ENCODE measurements around the gene SUCLG1. TPM values are rescaled to one million over a fixed set of nuclear protein-coding genes. Genes with fewer than 3 reads are reported as not detected.

SUCLG1 gene
- total RNA-seq, 4 donors from 2014 or later: 61.1 to 96.8 (median 92.6) TPM

GRCh38 chr2:84395820-84396219 is 63.3 kb downstream of the SUCLG1 start:
- intact Hi-C loops (cut with DNase I): no loop called here
- no peaks in the 10 kb centered on the region for H3K27me3 ChIP-seq
- H3K9me3 ChIP-seq: no peaks in the 10 kb centered on the region
- TF ChIP-seq CTCF (IDR thresholded peaks at IDR 0.05) (no peak), POLR2AphosphoS5 (IDR thresholded peaks at IDR 0.05) (no peak), EP300 (IDR thresholded peaks at IDR 0.05) (no peak), POLR2A (IDR thresholded peaks at IDR 0.05; ENCODE audit: low read depth) (no peak)
- 43% methylated on average over 3 of the region's 3 CpGs for WGBS
- no peak overlapping the region for H3K4me3 ChIP-seq
- no peaks in the 10 kb centered on the region for H3K36me3 ChIP-seq
- H3K27ac ChIP-seq (replicated peaks in 1 of 4): no peak overlapping the region
- no peaks in the 10 kb centered on the region for H3K4me1 ChIP-seq
- DNase-seq (ENCODE audit: extremely low spot score): no peak

- Histone ChIP-seq H3K36me3 (no peaks in the 10 kb centered on the region), H3K27me3 (no peaks in the 10 kb centered on the region), H3K4me1 (no peaks in the 10 kb centered on the region), H3K4me3 (no peak overlapping the region), H3K9me3 (no peaks in the 10 kb centered on the region), H3K27ac (replicated peaks in 1 of 4) (no peak overlapping the region)
- TF ChIP-seq POLR2A (IDR thresholded peaks at IDR 0.05; ENCODE audit: low read depth) (no peak), EP300 (IDR thresholded peaks at IDR 0.05) (no peak), POLR2AphosphoS5 (IDR thresholded peaks at IDR 0.05) (no peak), CTCF (IDR thresholded peaks at IDR 0.05) (no peak)
- WGBS: 32% methylated on average over 2 of the region's 2 CpGs
- DNase-seq (ENCODE audit: extremely low spot score): no peak
- intact Hi-C loops (cut with DNase I): no loop called here
Measured at GRCh38 chr2:84394628-84395027, 64.5 kb downstream of the SUCLG1 start.

GRCh38 chr2:84393829-84394228 is 65.3 kb downstream of the SUCLG1 start:
- Histone ChIP-seq H3K27ac (replicated peaks in 1 of 4) (no peak overlapping the region), H3K27me3 (no peaks in the 10 kb centered on the region), H3K4me3 (no peak overlapping the region), H3K4me1 (no peaks in the 10 kb centered on the region), H3K9me3 (no peaks in the 10 kb centered on the region), H3K36me3 (no peaks in the 10 kb centered on the region)
- TF ChIP-seq CTCF (IDR thresholded peaks at IDR 0.05) (no peak), POLR2AphosphoS5 (IDR thresholded peaks at IDR 0.05) (no peak), POLR2A (IDR thresholded peaks at IDR 0.05; ENCODE audit: low read depth) (no peak), EP300 (IDR thresholded peaks at IDR 0.05) (no peak)
- no peak for DNase-seq (ENCODE audit: extremely low spot score)
- intact Hi-C loops (cut with DNase I): no loop called here

GRCh38 chr2:84389794-84390193 is 69.3 kb downstream of the SUCLG1 start:
- Histone ChIP-seq H3K4me1 (no peaks in the 10 kb centered on the region), H3K27ac (replicated peaks in 1 of 4) (no peak overlapping the region), H3K9me3 (no peaks in the 10 kb centered on the region), H3K36me3 (no peaks in the 10 kb centered on the region), H3K27me3 (no peaks in the 10 kb centered on the region), H3K4me3 (no peak overlapping the region)
- intact Hi-C loops (cut with DNase I): no loop called here
- WGBS: no CpG with 5 or more reads among the region's 1 CpG
- DNase-seq (ENCODE audit: extremely low spot score): no peak
- no peak for TF ChIP-seq EP300 (IDR thresholded peaks at IDR 0.05)
- no peak for TF ChIP-seq POLR2A (IDR thresholded peaks at IDR 0.05; ENCODE audit: low read depth)
- TF ChIP-seq POLR2AphosphoS5 (IDR thresholded peaks at IDR 0.05): no peak
- no peak for TF ChIP-seq CTCF (IDR thresholded peaks at IDR 0.05)

GRCh38 chr2:84388921-84389490 is 70.1 kb downstream of the SUCLG1 start:
- DNase-seq (ENCODE audit: extremely low spot score): no peak
- Histone ChIP-seq H3K4me1 (no peaks in the 10 kb centered on the region), H3K9me3 (no peaks in the 10 kb centered on the region), H3K36me3 (no peaks in the 10 kb centered on the region), H3K4me3 (no peak overlapping the region), H3K27ac (replicated peaks in 1 of 4) (no peak overlapping the region), H3K27me3 (no peaks in the 10 kb centered on the region)
- no peak for TF ChIP-seq EP300 (IDR thresholded peaks at IDR 0.05)
- TF ChIP-seq POLR2A (IDR thresholded peaks at IDR 0.05; ENCODE audit: low read depth): no peak
- no peak for TF ChIP-seq CTCF (IDR thresholded peaks at IDR 0.05)
- TF ChIP-seq POLR2AphosphoS5 (IDR thresholded peaks at IDR 0.05): no peak
- intact Hi-C loops (cut with DNase I): no loop called here
- 83% methylated on average over 7 of the region's 9 CpGs for WGBS

All from esophagus muscularis mucosa (tissue), 4 donors.